K562 (cell line): ENCODE results near the gene LRP1. TPM values are rescaled to one million over a fixed set of nuclear protein-coding genes. Genes with fewer than 3 reads are reported as not detected.
A peak's percentile ranks its signal among the peaks of the same experiment; 100 is the strongest.

ENCODE experiments used
- CEBPZ ChIP-seq: fragments of 150-350 bp; IDR thresholded peaks from 2 replicates; pipeline ENCODE4 v1.6.1; 2014; ENCODE audit warnings: low read depth, mild to moderate bottlenecking, low read length, borderline replicate concordance
- CREB5 ChIP-seq: fragments of 250-450 bp; sonication (Bioruptor Pico); IDR thresholded peaks from 2 replicates; pipeline ENCODE4 v1.5.0; 2020; ENCODE audit warnings: mild to moderate bottlenecking
- CTCF ChIP-seq, 3 experiments: IDR thresholded peaks in 2 of 3; conservative IDR thresholded peaks in 1 of 3; 2 replicates each; pipeline ENCODE4 v1.5.1; 2011 to 2012; ENCODE audit warnings: low read length in 3 of 3, mild to moderate bottlenecking in 3 of 3, control low read depth in 2 of 3, improper control_type of control experiment in 1 of 3, inconsistent platforms in 1 of 3, low read depth in 1 of 3, mixed read lengths in 1 of 3, moderate library complexity in 1 of 3; ENCODE audit not compliant: insufficient read depth in 2 of 3
- FOXJ3 ChIP-seq: sonication (generic); formaldehyde crosslinking; IDR thresholded peaks from 2 replicates; pipeline ENCODE4 v1.4.0; 2020; ENCODE audit warnings: mild to moderate bottlenecking, missing genetic modification reagents
- GABPB1 ChIP-seq: sonication (generic); formaldehyde crosslinking; IDR thresholded peaks from 2 replicates; pipeline ENCODE4 v1.8.0; 2022; ENCODE audit warnings: mild to moderate bottlenecking, missing genetic modification reagents
- HNRNPLL ChIP-seq: fragments of 200-400 bp; formaldehyde crosslinking; IDR thresholded peaks from 2 replicates; pipeline ENCODE4 v1.6.1; 2017; ENCODE audit warnings: low read length, low read depth, mild to moderate bottlenecking; ENCODE audit not compliant: poor library complexity, severe bottlenecking
- KAT7 ChIP-seq: sonication (generic); formaldehyde crosslinking; IDR thresholded peaks from 2 replicates; pipeline ENCODE4 v1.8.0; 2022; ENCODE audit warnings: missing genetic modification reagents, mild to moderate bottlenecking, borderline replicate concordance
- MCM7 ChIP-seq, 2 experiments: fragments of 450-650 bp; IDR thresholded peaks; 2 replicates each; pipeline ENCODE4 v1.6.1; 2016 to 2018
- MTF1 ChIP-seq: fragments of 250-450 bp; sonication (Bioruptor Pico); IDR thresholded peaks from 2 replicates; pipeline ENCODE4 v1.9.0; 2021; ENCODE audit warnings: moderate library complexity, mild to moderate bottlenecking, inconsistent platforms, borderline replicate concordance
- NCOR1 ChIP-seq: fragments of 450-650 bp; IDR thresholded peaks from 2 replicates; pipeline ENCODE4 v1.6.1; 2016; ENCODE audit warnings: mild to moderate bottlenecking, moderate library complexity
- NONO ChIP-seq, 2 experiments: fragments of 200-400 bp in 1 of 2; fragments of 450-650 bp in 1 of 2; formaldehyde crosslinking in 1 of 2; IDR thresholded peaks; 2 replicates each; pipeline ENCODE4 v1.6.1; 2017; ENCODE audit warnings: low read depth in 2 of 2, mild to moderate bottlenecking in 2 of 2, moderate library complexity in 2 of 2, low read length in 1 of 2
- PCBP1 ChIP-seq: fragments of 200-400 bp; formaldehyde crosslinking; IDR thresholded peaks from 2 replicates; pipeline ENCODE4 v1.6.1; 2018; ENCODE audit warnings: mild to moderate bottlenecking, low read depth, low read length; ENCODE audit not compliant: poor library complexity, severe bottlenecking
- POLR3G ChIP-seq: IDR thresholded peaks from 2 replicates; pipeline ENCODE4 v1.6.1; 2011; ENCODE audit not compliant: insufficient read length, insufficient replicate concordance; ENCODE audit errors: extremely low read depth
- SMAD1 ChIP-seq: fragments of 150-350 bp; IDR thresholded peaks from 2 replicates; pipeline ENCODE4 v1.6.1; 2014; ENCODE audit warnings: low read length, low read depth; ENCODE audit not compliant: partially characterized antibody
- ZNF76 ChIP-seq: fragments of 250-450 bp; sonication (Bioruptor Pico); IDR thresholded peaks from 2 replicates; pipeline ENCODE4 v1.4.0; 2020; ENCODE audit warnings: mild to moderate bottlenecking, moderate library complexity, borderline replicate concordance
- polyA plus RNA-seq, 8 experiments: library from polyadenylated mRNA; depleted of rRNA in 4 of 8; stranded (reverse) in 5 of 8; unstranded in 3 of 8; fragments of >200 nt; fragmentation: Nextera tagmentation in 2 of 8; fragmentation: Illumina TruSeq in 1 of 8; extraction: Ambion mirVana in 2 of 8; extraction: Trizol in 1 of 8; gene quantifications; 2 replicates each; pipeline versions ENCODE4 v1.2.1 to v1.2.3, GENCODE V29; 2011 to 2014; ENCODE audit warnings: inconsistent platforms in 1 of 8, missing spikeins in 1 of 8
- total RNA-seq, 7 experiments: library from RNA; depleted of rRNA in 6 of 7; stranded (reverse); fragments of >200 nt in 6 of 7; fragmentation: Illumina TruSeq in 2 of 7; extraction: Trizol in 2 of 7; gene quantifications; 2 replicates each; pipeline versions ENCODE4 v1.2.1 to v1.2.3, GENCODE V29; 2011 to 2021; ENCODE audit warnings: low replicate concordance in 1 of 7
- TF ChIP-seq, protein P1 (sequence below), 2 experiments: fragments of 450-650 bp in 1 of 2; sonication (generic) in 1 of 2; formaldehyde crosslinking; conservative IDR thresholded peaks; 2 replicates each; pipeline versions ENCODE4 v1.4.0 to v1.8.1; 2020 to 2022; ENCODE audit warnings: mild to moderate bottlenecking in 1 of 2, missing genetic modification reagents in 1 of 2
- TF ChIP-seq, protein P2 (sequence below): fragments of 200-800 bp; sonication (Bioruptor generic); IDR thresholded peaks from 2 replicates; pipeline ENCODE4 v1.6.1; 2017; ENCODE audit warnings: missing genetic modification characterization, missing compliant biosample characterization

The LRP1 gene
- total and polyA plus RNA-seq, 9 of the 15 experiments (the other 6 are each of a cell fraction or from before 2014, with no cell fraction given), result 0.04 to 0.64 (median 0.19) TPM; not detected in 2

GRCh38 chr12:57101892-57102695 is 26.2 kb upstream of the LRP1 start (continued):
- TF ChIP-seq CEBPZ, result no peak
- TF ChIP-seq ZNF76 (CRISPR knock-in tag), result no peak
- TF ChIP-seq PCBP1, result no peak
- no peak for TF ChIP-seq NONO (IDR thresholded peaks at IDR 0.05; ENCODE audit: low read depth in 2 of 2, low read length in 1 of 2)
- no peak for TF ChIP-seq MCM7 (IDR thresholded peaks at IDR 0.05)
- TF ChIP-seq HNRNPLL, result no peak
- TF ChIP-seq, protein P1, sequence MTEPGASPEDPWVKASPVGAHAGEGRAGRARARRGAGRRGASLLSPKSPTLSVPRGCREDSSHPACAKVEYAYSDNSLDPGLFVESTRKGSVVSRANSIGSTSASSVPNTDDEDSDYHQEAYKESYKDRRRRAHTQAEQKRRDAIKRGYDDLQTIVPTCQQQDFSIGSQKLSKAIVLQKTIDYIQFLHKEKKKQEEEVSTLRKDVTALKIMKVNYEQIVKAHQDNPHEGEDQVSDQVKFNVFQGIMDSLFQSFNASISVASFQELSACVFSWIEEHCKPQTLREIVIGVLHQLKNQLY (CRISPR knock-in tag; conservative IDR thresholded peaks at IDR 0.05), result no peak
- TF ChIP-seq, protein P2, sequence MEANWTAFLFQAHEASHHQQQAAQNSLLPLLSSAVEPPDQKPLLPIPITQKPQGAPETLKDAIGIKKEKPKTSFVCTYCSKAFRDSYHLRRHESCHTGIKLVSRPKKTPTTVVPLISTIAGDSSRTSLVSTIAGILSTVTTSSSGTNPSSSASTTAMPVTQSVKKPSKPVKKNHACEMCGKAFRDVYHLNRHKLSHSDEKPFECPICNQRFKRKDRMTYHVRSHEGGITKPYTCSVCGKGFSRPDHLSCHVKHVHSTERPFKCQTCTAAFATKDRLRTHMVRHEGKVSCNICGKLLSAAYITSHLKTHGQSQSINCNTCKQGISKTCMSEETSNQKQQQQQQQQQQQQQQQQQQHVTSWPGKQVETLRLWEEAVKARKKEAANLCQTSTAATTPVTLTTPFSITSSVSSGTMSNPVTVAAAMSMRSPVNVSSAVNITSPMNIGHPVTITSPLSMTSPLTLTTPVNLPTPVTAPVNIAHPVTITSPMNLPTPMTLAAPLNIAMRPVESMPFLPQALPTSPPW (CRISPR knock-in tag), result peak; percentile 48
- TF ChIP-seq CTCF (IDR thresholded peaks at IDR 0.05 in 2 of 3, conservative IDR thresholded peaks at IDR 0.05 in 1 of 3; ENCODE audit: insufficient read depth in 2 of 3, low read depth in 1 of 3, low read length in 3 of 3), result 0 out of 6 replicates have a peak, but pooled peaks of 1 of the 3 experiments have one; percentile 16
- TF ChIP-seq SMAD1, result no peak
- peak; percentile 50; the same call in 1 of the 2 replicates for TF ChIP-seq GABPB1 (CRISPR knock-in tag)
- TF ChIP-seq FOXJ3 (CRISPR knock-in tag), result no peak
- peak; percentile 82 for TF ChIP-seq NCOR1
- TF ChIP-seq CREB5 (CRISPR knock-in tag), result no peak
- no peak for TF ChIP-seq POLR3G
- TF ChIP-seq MTF1 (CRISPR knock-in tag), result no peak
- TF ChIP-seq KAT7, result no peak
